ENCODE results near the gene PCDHGA4.
A peak's percentile ranks its signal among the peaks of the same experiment; 100 is the strongest.

- peak; percentile 65 to 71 for TF ChIP-seq CTCF (conservative IDR thresholded peaks at IDR 0.05 in 1 of 2, IDR thresholded peaks at IDR 0.05 in 1 of 2; ENCODE audit: extremely low read depth in 1 of 2, insufficient read depth in 1 of 2, low read depth in 1 of 2, low read length in 2 of 2)
- no peak for TF ChIP-seq EZH2 (IDR thresholded peaks at IDR 0.05; ENCODE audit: borderline replicate concordance, low read length)
Measured at GRCh38 chr5:141338538-141339306, 16.1 kb upstream of the PCDHGA4 start, which contains the start of gene PCDHGA2.

Data from mammary epithelial cell (primary cell).